RPMI7951 (cell line): ENCODE data around the gene DNAH12. TPM values are rescaled to one million over a fixed set of nuclear protein-coding genes. Genes with fewer than 3 reads are reported as not detected.
A peak's percentile ranks its signal among the peaks of the same experiment; 100 is the strongest.

Experiments used
- DNase-seq: peaks from one replicate; pipeline ENCODE4 v3.0.0-alpha.2; 2012; ENCODE audit warnings: low read depth
- total RNA-seq: library from RNA; depleted of rRNA; stranded (reverse); fragments of >200 nt; shearing (Covaris generic); gene quantifications from 2 replicates; pipeline ENCODE4 v1.2.3, GENCODE V29; 2014; rRNA removed

DNAH12 gene, protein sequence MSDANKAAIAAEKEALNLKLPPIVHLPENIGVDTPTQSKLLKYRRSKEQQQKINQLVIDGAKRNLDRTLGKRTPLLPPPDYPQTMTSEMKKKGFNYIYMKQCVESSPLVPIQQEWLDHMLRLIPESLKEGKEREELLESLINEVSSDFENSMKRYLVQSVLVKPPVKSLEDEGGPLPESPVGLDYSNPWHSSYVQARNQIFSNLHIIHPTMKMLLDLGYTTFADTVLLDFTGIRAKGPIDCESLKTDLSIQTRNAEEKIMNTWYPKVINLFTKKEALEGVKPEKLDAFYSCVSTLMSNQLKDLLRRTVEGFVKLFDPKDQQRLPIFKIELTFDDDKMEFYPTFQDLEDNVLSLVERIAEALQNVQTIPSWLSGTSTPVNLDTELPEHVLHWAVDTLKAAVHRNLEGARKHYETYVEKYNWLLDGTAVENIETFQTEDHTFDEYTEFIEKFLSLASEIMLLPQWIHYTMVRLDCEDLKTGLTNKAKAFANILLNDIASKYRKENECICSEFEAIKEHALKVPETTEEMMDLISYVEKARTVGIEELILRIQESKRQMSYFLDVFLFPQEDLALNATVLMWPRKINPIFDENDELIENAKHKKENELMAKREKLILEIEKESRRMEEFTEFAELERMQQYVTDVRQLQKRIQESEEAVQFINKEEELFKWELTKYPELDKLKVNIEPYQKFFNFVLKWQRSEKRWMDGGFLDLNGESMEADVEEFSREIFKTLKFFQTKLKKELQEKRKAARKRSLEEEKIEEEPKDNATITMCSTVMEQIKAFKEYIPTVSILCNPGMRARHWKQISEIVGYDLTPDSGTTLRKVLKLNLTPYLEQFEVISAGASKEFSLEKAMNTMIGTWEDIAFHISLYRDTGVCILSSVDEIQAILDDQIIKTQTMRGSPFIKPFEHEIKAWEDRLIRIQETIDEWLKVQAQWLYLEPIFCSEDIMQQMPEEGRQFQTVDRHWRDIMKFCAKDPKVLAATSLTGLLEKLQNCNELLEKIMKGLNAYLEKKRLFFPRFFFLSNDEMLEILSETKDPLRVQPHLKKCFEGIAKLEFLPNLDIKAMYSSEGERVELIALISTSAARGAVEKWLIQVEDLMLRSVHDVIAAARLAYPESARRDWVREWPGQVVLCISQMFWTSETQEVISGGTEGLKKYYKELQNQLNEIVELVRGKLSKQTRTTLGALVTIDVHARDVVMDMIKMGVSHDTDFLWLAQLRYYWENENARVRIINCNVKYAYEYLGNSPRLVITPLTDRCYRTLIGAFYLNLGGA (N-terminal part only)
- total RNA-seq = 0.49 and 1.6 TPM in 2 replicates

DNA sequence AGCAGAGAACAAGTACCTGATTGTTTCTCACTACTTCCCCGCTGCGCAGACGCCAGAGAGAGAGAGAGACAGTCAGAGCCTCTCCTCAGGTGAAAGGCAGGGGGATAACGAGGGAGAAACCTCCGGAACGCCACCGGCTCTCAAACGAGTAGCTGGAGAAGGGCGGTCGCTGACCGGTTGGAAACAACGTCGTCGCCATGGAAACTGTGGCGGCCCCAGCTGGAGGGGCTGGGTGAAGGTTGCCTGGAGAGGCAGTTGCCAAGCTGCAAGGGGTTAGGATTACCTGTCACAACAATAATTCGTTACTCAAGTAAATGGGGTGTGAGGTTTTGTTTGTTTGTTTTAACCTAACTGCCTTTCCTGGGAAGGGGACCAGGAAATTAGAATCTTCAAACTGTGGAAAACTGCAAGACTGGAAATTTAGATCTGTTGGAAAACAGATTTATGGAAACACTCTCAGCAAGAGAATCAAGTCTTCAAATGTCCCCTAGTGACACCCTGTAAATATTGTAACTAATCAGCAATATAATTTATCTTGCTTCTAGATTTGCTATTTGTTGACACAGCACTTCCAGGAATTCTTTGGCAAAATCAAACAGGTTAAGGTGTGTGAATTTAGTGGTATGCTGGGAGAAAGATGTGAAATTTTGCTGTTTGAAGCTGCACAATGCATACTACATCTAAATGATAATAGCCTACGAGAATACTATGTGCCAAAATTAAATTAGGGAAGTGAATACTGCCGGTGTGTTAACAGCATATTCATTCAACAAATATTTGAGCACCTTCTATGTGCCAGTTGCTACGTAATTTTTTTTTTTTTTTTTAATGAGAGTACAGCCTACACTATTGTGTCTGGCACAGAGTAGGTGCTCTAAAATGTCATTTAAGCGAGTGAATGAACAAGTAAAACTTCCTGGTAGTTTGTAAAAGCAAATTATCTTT lies at the start of gene DNAH12:
TSS of gene DNAH12 (minus strand) at position 164 of the 945 bp plus-strand sequence. CDS start 1,474 bp downstream, outside the sequence.
- peak; percentile 49 for DNase-seq

GRCh38 chr3:57592306-57592705 lies 48.2 kb upstream of the DNAH12 start:
- DNase-seq = no peak

DNA sequence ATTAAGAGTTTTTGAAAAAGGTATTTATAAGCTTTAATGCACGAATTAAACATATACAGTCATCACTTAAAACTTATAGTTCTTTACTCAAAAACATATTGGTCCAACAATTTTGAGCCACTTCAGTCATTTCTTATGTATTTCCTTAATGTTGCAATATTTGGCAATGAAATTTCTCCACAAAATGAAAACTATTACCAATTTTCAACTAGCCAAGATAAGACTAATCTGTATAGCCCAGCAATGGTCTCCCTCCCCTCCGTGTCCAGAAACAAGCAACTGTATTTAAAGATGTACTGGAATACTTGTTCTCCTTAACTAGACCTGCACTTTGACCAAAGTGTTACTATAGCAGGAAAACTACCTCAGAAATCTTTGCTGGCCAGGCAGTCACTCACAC lies 43.8 kb upstream of the DNAH12 start:
- DNase-seq = no peak

DNA sequence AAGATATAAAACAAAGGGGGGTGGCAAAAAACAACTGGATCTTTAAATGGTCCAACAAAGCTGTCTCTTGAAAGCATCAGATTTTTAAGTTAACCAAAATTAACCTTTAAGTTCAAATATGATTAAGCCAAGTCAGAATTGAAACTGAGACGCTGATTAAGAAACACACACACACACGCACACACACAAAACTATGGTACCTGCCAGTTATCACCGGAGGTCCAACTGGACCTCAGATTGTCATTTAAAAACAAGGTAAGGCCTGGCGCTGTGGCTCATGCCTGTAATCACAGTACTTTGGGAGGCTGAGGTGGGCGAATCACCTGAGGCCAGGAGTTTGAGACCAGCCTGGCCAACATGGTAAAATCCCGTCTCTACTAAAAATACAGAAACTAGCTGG lies 42.6 kb upstream of the DNAH12 start:
- DNase-seq = no peak

GRCh38 chr3:57583544-57583943 lies 39.4 kb upstream of the DNAH12 start:
- DNase-seq = no peak

- peak; percentile 72 for DNase-seq
These were observed 38.5 kb upstream of the DNAH12 start for GRCh38 chr3:57582474-57583168.

DNA sequence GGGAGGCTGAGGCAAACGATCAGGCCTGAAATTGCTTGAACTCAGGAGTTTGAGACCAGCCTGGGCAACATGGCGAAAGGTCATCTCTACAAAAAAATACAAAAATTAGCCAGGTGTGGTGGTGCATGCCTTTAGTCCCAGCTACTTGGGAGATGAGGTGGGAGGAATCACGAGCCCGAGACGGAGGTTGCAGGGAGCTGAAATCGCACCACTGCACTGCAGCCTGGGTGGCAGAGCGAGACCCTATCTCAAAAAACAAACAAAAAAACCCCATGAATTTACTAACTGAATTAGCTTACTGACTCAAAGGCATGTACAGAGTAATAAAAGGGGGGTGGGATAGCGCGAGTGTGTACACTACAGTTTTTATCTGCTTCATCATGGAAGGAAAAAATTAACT lies 33.7 kb upstream of the DNAH12 start:
- DNase-seq = no peak

GRCh38 chr3:57575966-57576626 lies 32.0 kb upstream of the DNAH12 start:
- no peak for DNase-seq

DNA sequence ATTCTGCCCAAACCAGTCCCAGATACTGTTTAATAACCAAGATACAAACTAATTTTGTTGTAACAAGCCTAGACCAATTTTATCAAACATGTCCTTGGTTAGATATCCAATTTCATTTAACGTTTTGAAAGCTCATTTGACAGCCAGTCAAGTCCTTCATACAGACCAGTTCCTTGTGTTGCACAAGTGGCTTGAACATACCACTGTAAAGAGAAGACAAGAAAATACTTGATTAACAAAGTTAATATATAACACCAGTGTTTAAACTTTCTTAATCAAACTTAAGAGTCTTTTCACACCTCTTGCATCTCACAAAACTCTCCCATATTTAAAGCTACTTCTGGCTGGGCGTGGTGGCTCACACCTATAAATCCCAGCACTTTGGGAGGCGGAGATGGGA lies 28.0 kb upstream of the DNAH12 start:
- no peak for DNase-seq

DNA sequence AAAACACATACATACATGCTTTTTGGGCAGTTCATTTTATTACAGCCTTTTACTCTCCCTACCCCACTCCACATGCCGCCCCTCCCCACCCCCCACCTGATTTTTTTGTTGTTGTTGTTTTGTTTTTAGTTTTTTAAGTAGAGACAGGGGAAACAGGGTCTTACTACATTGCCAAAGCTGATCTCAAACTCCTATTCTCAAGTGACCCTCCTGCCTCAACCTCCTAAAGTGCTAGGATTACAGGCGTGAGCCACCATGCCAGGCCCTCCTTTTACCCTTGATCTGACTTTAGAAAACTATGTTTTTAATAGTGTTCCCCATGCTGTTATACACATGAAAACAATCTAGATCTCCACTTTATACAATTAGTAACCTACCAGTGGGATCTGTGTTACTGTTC lies 26.7 kb upstream of the DNAH12 start:
- no peak for DNase-seq

GRCh38 chr3:57569859-57570450 lies 25.8 kb upstream of the DNAH12 start:
- DNase-seq = no peak

- peak; percentile 51 for DNase-seq
These were observed 15.4 kb upstream of the DNAH12 start for GRCh38 chr3:57559526-57559925.

- peak; percentile 55 for DNase-seq
These were observed 13.0 kb upstream of the DNAH12 start for GRCh38 chr3:57557085-57557537.

- peak; percentile 37 for DNase-seq
These were observed 12.4 kb upstream of the DNAH12 start for GRCh38 chr3:57556459-57557084.

DNA sequence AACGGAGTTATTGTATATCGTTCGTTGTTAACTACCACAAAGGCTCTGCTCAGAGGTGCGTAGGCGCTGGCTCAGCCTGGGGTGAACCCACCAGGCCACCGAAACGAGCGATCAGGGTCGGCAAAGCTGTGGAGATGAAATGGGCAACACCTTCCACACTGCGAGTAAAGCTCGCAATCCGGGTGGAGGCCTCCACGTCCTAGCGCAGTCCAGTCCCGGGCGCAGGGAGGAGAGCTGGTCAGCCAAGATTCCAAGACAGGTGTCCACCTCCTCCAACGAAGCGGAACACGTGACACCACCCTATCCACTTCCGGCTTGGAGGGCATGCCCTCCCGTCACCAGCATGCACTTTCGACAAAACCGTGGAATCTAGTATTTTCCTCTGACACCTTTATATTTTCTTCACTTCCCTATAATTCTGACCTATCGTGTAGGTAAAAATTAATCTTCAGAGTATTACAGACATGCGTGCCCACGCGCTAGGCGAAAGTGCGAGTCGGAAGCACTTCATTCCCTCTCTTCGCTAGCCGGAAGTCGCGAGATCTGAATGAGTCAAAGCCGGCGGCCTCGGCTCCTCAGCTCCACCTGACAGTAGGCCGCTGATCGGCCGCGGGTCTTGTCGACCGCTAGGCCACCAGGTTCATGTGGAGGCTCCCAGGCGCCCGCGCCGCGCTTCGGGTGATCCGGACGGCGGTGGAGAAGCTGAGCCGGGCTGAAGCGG lies 11.8 kb upstream of the DNAH12 start, which contains the start of gene PDE12:
TSS of gene PDE12 (plus strand) at position 537 of the 721 bp plus-strand sequence. CDS start at position 643, 106 bp downstream.
- peak; percentile 93 for DNase-seq

GRCh38 chr3:57555306-57555705 lies 11.2 kb upstream of the DNAH12 start:
- DNase-seq = no peak

- no peak for DNase-seq
These were observed 2.5 kb upstream of the DNAH12 start for GRCh38 chr3:57546616-57547015.
